HEK293T (cell line): ENCODE data around the gene MED9.

Source experiments
- ARNT ChIP-seq: fragments of 450-650 bp; IDR thresholded peaks from 2 replicates; pipeline ENCODE4 v1.6.1; 2017; ENCODE audit warnings: mild to moderate bottlenecking
- BHLHE40 ChIP-seq: fragments of 450-650 bp; IDR thresholded peaks from 2 replicates; pipeline ENCODE4 v1.6.1; 2016; ENCODE audit warnings: mild to moderate bottlenecking, moderate library complexity, borderline replicate concordance
- CTBP1 ChIP-seq: fragments of 450-650 bp; IDR thresholded peaks from 2 replicates; pipeline ENCODE4 v1.6.1; 2016; ENCODE audit warnings: borderline replicate concordance
- ELF4 ChIP-seq: fragments of 450-650 bp; IDR thresholded peaks from 2 replicates; pipeline ENCODE4 v1.6.1; 2017; ENCODE audit warnings: antibody characterized with exemption
- FOXK2 ChIP-seq: fragments of 450-650 bp; IDR thresholded peaks from 2 replicates; pipeline ENCODE4 v1.6.1; 2016; ENCODE audit warnings: mild to moderate bottlenecking
- FOXM1 ChIP-seq: fragments of 450-650 bp; IDR thresholded peaks from 2 replicates; pipeline ENCODE4 v1.6.1; 2017; ENCODE audit warnings: mild to moderate bottlenecking, borderline replicate concordance
- L3MBTL2 ChIP-seq: fragments of 450-650 bp; conservative IDR thresholded peaks from 2 replicates; pipeline ENCODE4 v1.6.1; 2016; ENCODE audit warnings: mild to moderate bottlenecking
- SP1 ChIP-seq: fragments of 450-650 bp; IDR thresholded peaks from 2 replicates; pipeline ENCODE4 v1.6.1; 2017
- SUZ12 ChIP-seq: fragments of 450-650 bp; IDR thresholded peaks from 2 replicates; pipeline ENCODE4 v1.6.1; 2016; ENCODE audit warnings: mild to moderate bottlenecking
- TARDBP ChIP-seq: fragments of 450-650 bp; IDR thresholded peaks from 2 replicates; pipeline ENCODE4 v1.6.1; 2016

GRCh38 chr17:17440938-17441675 is 35.7 kb upstream of the MED9 start:
- TF ChIP-seq ARNT (no peak), ELF4 (no peak), FOXK2 (no peak), TARDBP (no peak), BHLHE40 (no peak), FOXM1 (no peak), SUZ12 (no peak), CTBP1 (no peak), L3MBTL2 (no peak), SP1 (no peak)
